ENCODE results near the gene C20orf204.

Gene C20orf204

GRCh38 chr20:64081624-64081964, 45.6 kb downstream of the C20orf204 start:
- Histone ChIP-seq H3K9ac (ENCODE audit: low read length) (no peak overlapping the region), H3K36me3 (replicated peaks; ENCODE audit: insufficient read depth, low read length) (no peaks in the 10 kb centered on the region), H3K4me2 (ENCODE audit: low read depth, low read length) (no peak overlapping the region), H3K4me3 (ENCODE audit: low read length) (no peak overlapping the region), H2AFZ (ENCODE audit: low read length) (no peak overlapping the region), H3K79me2 (ENCODE audit: low read length) (no peaks in the 10 kb centered on the region), H3K27me3 (replicated peaks; ENCODE audit: insufficient read depth, low read length) (peaks cover 58% of the 10 kb centered on the region), H3K9me3 (replicated peaks; ENCODE audit: insufficient read depth, low read length) (no peaks in the 10 kb centered on the region), H3K27ac (ENCODE audit: low read length) (no peak overlapping the region), H4K20me1 (ENCODE audit: insufficient read depth, low read length) (no peaks in the 10 kb centered on the region), H3K4me1 (ENCODE audit: low read length) (peaks cover 17% of the 10 kb centered on the region), H3F3A (ENCODE audit: insufficient read depth, low read length) (peaks cover 26% of the 10 kb centered on the region), H3K9me2 (replicated peaks; ENCODE audit: insufficient read depth, low read length) (no peaks in the 10 kb centered on the region)
- no peak for TF ChIP-seq EZH2 (optimal IDR thresholded peaks at IDR 0.05; ENCODE audit: low read depth, low read length)
- no peak for TF ChIP-seq CTCF (IDR thresholded peaks at IDR 0.05; ENCODE audit: low read length)
- no peak for TF ChIP-seq EZH2phosphoT487 (IDR thresholded peaks at IDR 0.05; ENCODE audit: low read length)
- no peak for DNase-seq

DNA sequence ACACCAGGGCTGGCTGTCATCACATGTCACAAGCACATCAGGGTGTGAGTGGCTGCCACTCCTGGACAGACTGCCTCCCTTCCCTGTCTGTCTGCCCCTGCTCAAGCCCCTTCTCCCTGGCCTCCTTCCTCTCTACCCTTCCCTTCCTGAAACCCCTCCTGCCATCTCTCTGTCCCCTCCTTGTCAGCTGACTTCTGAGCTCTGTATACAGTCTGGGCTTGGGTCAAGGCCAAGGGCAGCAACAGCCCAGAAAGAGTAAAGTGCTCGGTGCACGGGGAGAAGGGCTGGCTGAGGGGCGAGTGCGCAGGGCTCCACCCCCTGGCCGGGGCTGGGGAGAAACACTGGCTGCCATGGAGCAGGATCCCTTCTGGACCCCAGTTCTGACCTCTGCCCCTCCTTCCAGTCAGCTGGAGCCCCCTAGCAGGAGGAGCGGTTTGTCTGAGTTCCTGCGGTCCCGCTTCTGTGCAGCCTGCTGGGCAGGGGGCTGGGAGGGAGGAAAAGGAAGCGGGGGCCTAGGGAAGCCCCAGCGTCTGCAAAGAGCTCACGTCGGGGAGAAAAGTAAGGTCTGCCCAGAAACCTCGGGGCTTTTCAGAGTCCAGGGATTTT, 46.2 kb downstream of the C20orf204 start:
- H2AFZ ChIP-seq (ENCODE audit: low read length), result no peak overlapping the region
- no peaks in the 10 kb centered on the region for H3K9me2 ChIP-seq (replicated peaks; ENCODE audit: insufficient read depth, low read length)
- H3K79me2 ChIP-seq (ENCODE audit: low read length), result no peaks in the 10 kb centered on the region
- peaks cover 17% of the 10 kb centered on the region for H3K4me1 ChIP-seq (ENCODE audit: low read length)
- H3K4me2 ChIP-seq (ENCODE audit: low read depth, low read length), result no peak overlapping the region
- H3K9ac ChIP-seq (ENCODE audit: low read length), result no peak overlapping the region
- H3K9me3 ChIP-seq (replicated peaks; ENCODE audit: insufficient read depth, low read length), result no peaks in the 10 kb centered on the region
- no peak overlapping the region for H3K27ac ChIP-seq (ENCODE audit: low read length)
- no peaks in the 10 kb centered on the region for H3K36me3 ChIP-seq (replicated peaks; ENCODE audit: insufficient read depth, low read length)
- H3K27me3 ChIP-seq (replicated peaks; ENCODE audit: insufficient read depth, low read length), result peaks cover 61% of the 10 kb centered on the region
- no peak for DNase-seq
- no peaks in the 10 kb centered on the region for H4K20me1 ChIP-seq (ENCODE audit: insufficient read depth, low read length)
- H3K4me3 ChIP-seq (ENCODE audit: low read length), result no peak overlapping the region
- TF ChIP-seq EZH2phosphoT487 (IDR thresholded peaks at IDR 0.05; ENCODE audit: low read length), result no peak
- TF ChIP-seq EZH2 (optimal IDR thresholded peaks at IDR 0.05; ENCODE audit: low read depth, low read length), result no peak
- no peak for TF ChIP-seq CTCF (IDR thresholded peaks at IDR 0.05; ENCODE audit: low read length)
- H3F3A ChIP-seq (ENCODE audit: insufficient read depth, low read length), result peaks cover 26% of the 10 kb centered on the region

DNA sequence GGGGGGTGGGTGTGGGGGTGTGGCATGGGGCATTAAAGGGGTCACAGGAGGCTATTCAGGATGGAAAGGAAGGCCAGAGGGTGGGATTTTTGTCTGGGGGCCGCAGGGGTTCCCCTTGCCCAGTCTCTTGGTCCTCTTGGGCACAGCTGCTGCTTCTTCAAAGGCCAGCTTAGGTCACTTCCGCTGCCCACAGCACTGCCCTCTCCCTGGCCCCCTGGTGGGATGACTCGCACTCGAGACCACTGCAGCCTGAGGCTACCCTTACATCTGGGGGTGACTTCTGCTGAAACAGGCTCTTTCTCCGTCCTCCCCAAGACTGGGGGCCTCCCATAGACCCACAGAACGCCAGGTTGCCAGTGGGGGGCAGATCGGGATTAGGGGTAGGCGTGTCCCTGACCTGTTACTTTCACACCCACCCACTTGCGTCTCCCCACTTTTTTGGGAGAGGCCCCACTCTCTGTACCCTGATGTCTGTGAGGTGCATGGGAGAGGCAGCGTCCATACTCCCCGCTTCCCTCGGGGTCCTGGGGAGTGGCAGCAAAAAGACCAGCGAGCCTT, 46.9 kb downstream of the C20orf204 start:
- no peaks in the 10 kb centered on the region for H3K9me2 ChIP-seq (replicated peaks; ENCODE audit: insufficient read depth, low read length)
- H2AFZ ChIP-seq (ENCODE audit: low read length), result 0 out of 2 replicates have a peak overlapping the region, but pooled peaks have one; percentile 51
- H3F3A ChIP-seq (ENCODE audit: insufficient read depth, low read length), result peaks cover 25% of the 10 kb centered on the region
- H4K20me1 ChIP-seq (ENCODE audit: insufficient read depth, low read length), result no peaks in the 10 kb centered on the region
- no peak overlapping the region for H3K9ac ChIP-seq (ENCODE audit: low read length)
- no peak for TF ChIP-seq CTCF (IDR thresholded peaks at IDR 0.05; ENCODE audit: low read length)
- TF ChIP-seq EZH2phosphoT487 (IDR thresholded peaks at IDR 0.05; ENCODE audit: low read length), result no peak
- TF ChIP-seq EZH2 (optimal IDR thresholded peaks at IDR 0.05; ENCODE audit: low read depth, low read length), result no peak
- H3K79me2 ChIP-seq (ENCODE audit: low read length), result no peaks in the 10 kb centered on the region
- no peak for DNase-seq
- no peak overlapping the region for H3K27ac ChIP-seq (ENCODE audit: low read length)
- peaks cover 13% of the 10 kb centered on the region for H3K4me1 ChIP-seq (ENCODE audit: low read length)
- H3K27me3 ChIP-seq (replicated peaks; ENCODE audit: insufficient read depth, low read length), result peaks cover 65% of the 10 kb centered on the region
- peak overlapping the region; percentile 36; the same call in 1 of the 2 replicates for H3K4me3 ChIP-seq (ENCODE audit: low read length)
- no peaks in the 10 kb centered on the region for H3K9me3 ChIP-seq (replicated peaks; ENCODE audit: insufficient read depth, low read length)
- peak overlapping the region; percentile 86 for H3K4me2 ChIP-seq (ENCODE audit: low read depth, low read length)
- no peaks in the 10 kb centered on the region for H3K36me3 ChIP-seq (replicated peaks; ENCODE audit: insufficient read depth, low read length)

Data from MM.1S (cell line).